Thoracic aorta endothelial cell (primary cell): ENCODE measurements around the gene HSD11B2. TPM values are rescaled to one million over a fixed set of nuclear protein-coding genes. Genes with fewer than 3 reads are reported as not detected.

Experiments used
- small RNA-seq: library from RNA; depleted of rRNA; stranded (forward); fragments of <200 nt; gene quantifications from one replicate; pipeline ENCODE3, GENCODE V24; 2012
- total RNA-seq: library from RNA; depleted of rRNA; stranded (reverse); fragments of >200 nt; gene quantifications from 2 replicates; pipeline ENCODE4 v1.2.3, GENCODE V29; 2012

Gene HSD11B2
- total RNA-seq, result 0.07 TPM in 1 of 2 replicates, not detected in the other

GRCh38 chr16:67430977-67431774, at the start of gene HSD11B2:
HSD11B2 (plus strand) TSS chr16:67431121; CDS start chr16:67431249, 128 bp downstream.

DNA sequence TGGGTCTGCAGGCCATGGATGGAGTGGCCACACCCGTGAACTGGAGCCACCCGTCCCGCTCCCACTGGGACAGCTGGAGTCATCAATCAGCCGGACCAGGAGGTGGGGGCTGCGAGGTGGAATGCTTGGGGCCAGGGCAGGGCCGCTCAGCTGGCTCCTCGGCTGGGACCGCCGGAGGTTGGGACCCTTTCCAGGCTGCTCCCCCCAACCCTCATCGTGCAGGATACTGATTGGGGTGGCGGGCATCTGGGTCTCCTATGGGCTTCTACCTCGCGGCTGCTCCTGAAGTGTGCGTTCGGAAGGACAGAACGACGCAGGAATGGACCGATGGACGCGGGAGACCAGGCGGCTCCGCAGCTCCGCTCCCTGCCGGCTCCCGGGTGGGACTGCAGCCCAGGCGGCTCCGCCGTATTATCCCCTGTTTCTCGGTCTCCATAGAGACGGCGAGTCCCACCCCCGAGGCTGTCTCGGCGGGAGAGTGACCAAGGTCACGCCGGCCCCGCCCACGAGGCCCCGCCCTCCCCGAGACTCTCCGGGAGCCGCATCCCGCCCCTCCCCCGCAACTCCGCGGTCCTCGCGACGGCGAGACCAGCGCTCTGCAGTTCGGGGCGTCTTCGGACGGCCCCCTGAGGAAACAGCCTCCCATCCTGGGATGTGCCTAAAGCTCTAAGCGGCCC, 37.7 kb upstream of the HSD11B2 start, which contains the start of gene TPPP3:
TPPP3 (minus strand) TSS at position 388 of the 677 bp plus-strand sequence. CDS start 2,387 bp downstream, outside the sequence.

DNA sequence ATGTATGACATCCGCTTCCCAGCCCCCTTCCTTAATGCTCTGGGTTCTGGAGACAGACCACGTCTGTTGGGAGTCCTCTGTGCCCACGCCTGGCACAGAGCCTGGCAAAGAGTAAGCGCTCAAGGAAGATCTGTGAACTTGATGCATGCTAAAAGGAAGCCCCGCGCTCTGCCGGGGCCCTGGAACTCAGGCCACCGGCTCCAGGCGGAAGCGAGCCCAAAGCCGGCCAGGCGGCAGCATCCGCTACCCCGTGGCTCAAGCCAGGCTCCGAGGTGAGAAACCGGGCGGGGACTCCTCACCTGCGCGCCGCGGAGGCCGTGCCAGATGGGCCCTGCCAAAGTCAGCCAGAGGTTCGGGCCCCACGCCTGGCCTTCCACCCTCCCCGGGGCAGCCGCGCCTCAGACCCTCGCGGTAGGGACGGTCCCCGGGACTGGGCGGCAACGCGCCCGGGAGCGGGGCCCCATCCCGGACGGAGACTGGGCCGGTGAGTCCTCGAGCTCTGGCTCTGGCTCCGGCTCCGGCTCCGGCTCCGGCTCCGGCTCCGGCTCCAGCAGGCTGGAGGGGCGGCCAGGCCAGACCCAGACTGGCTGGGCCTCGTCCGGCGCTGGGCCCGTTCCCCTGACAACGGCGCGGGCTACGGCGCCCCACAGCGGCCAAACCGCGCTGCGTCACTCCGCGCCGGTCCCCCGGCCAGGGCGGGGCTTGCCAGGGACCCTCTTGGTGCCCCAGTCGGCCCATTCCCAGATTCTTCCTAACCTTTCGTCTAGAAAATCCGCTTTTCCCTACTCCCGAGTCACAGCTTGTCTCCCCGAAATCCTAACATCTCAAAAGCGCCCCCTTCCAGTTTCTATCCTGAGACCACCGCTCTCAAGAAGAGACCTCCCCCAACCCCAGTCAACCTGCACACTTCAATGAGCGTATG, 14.8 kb upstream of the HSD11B2 start, which contains the start of gene ZDHHC1:
ZDHHC1 (minus strand) TSS at position 606 of the 922 bp plus-strand sequence. CDS start 8,702 bp downstream, outside the sequence.

DNA sequence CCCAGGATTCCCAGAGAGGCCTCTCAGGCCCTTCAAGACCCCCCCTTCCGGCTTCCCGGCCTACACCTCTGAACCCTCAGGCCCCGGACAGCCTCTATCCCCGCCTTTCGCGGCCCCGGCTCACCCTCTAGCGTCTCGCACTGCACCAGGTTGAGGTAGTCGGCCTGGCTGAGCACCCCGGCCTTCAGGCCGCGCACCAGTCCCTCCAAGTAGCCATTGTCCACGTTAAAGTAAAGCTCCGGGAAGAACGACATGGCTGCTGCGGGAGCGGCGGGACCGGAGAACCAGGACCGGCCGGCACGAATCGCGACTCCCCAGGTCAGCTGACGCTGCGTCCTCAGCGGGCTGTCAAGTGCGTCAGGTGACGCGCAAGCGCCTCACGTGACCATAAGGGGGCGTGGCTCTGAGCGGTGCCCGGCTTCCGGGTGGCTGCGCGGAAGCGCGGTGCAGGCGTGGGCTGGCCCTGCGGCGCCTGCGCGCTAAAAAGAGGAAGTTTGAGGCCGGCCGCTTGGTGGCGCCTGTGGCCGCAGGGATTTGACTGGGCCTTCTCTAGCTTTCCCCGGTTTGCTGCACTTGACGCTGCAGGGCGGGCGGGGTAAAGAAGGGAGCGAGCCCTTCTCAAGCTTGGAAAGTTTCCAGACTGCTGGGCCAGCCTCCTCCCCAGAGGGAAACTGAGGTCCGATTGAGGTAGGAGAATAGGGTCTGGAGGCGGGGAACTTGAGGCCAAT, 50.1 kb downstream of the HSD11B2 start, which contains the start of gene ATP6V0D1:
ATP6V0D1 (minus strand) TSS at position 325 of the 728 bp plus-strand sequence; CDS start at position 254, 71 bp downstream.

GRCh38 chr16:67483150-67483549, 52.2 kb downstream of the HSD11B2 start, which contains the start of gene AGRP:
AGRP (minus strand) TSS chr16:67483547; CDS start chr16:67483398, 149 bp downstream.

Small RNA genes within 50 kb of the gene (small RNA-seq; reads per million reads assigned to genes)
- gene RNU1-123P, result not detected

Other genes with a start within 250 kb of the HSD11B2 start
- 15.4 and 16.2 TPM in 2 replicates for gene MATCAP1, start 247.2 kb upstream of the HSD11B2 start, total RNA-seq
- 3.3 and 4.0 TPM in 2 replicates for gene EXOC3L1, start 241.0 kb upstream of the HSD11B2 start, total RNA-seq
- gene E2F4, start 239.0 kb upstream of the HSD11B2 start, total RNA-seq, result 82.8 and 97.1 TPM in 2 replicates
- 0.79 and 0.93 TPM in 2 replicates for gene ELMO3, start 232.0 kb upstream of the HSD11B2 start, total RNA-seq
- gene TMEM208, start 204.0 kb upstream of the HSD11B2 start, total RNA-seq, result 19.6 and 22.7 TPM in 2 replicates
- gene FHOD1, start 183.6 kb upstream of the HSD11B2 start, total RNA-seq, result 37.4 and 38.3 TPM in 2 replicates
- gene SLC9A5, start 182.1 kb upstream of the HSD11B2 start, total RNA-seq, result 0.40 and 0.65 TPM in 2 replicates
- gene PLEKHG4, start 151.6 kb upstream of the HSD11B2 start, total RNA-seq, result 18.1 and 28.4 TPM in 2 replicates
- 0.13 and 0.14 TPM in 2 replicates for gene KCTD19, start 104.4 kb upstream of the HSD11B2 start, total RNA-seq
- gene LRRC36, start 104.3 kb upstream of the HSD11B2 start, total RNA-seq, result 0.13 and 0.86 TPM in 2 replicates
- gene TPPP3, start 37.6 kb upstream of the HSD11B2 start, total RNA-seq, result 0.07 TPM in 1 of 2 replicates, not detected in the other
- gene ZDHHC1, start 14.6 kb upstream of the HSD11B2 start, total RNA-seq, result 4.0 and 6.3 TPM in 2 replicates
- 80.5 and 92.9 TPM in 2 replicates for gene ATP6V0D1, start 50.0 kb downstream of the HSD11B2 start, total RNA-seq
- not detected in 2 replicates for gene AGRP, start 52.4 kb downstream of the HSD11B2 start, total RNA-seq
- 92.2 and 93.4 TPM in 2 replicates for gene RIPOR1, start 97.7 kb downstream of the HSD11B2 start, total RNA-seq
- gene CTCF, start 131.4 kb downstream of the HSD11B2 start, total RNA-seq, result 51.0 and 51.2 TPM in 2 replicates
- 0.86 and 1.2 TPM in 2 replicates for gene CARMIL2, start 214.0 kb downstream of the HSD11B2 start, total RNA-seq
- 19.1 and 27.1 TPM in 2 replicates for gene ACD, start 229.1 kb downstream of the HSD11B2 start, total RNA-seq
- gene PARD6A, start 229.8 kb downstream of the HSD11B2 start, total RNA-seq, result 2.7 and 3.3 TPM in 2 replicates
- gene ENKD1, start 235.6 kb downstream of the HSD11B2 start, total RNA-seq, result 8.2 and 11.7 TPM in 2 replicates
- 1.1 and 2.0 TPM in 2 replicates for gene C16orf86, start 235.7 kb downstream of the HSD11B2 start, total RNA-seq